A549 (cell line): ENCODE results near the gene MGAT5. TPM values are rescaled to one million over a fixed set of nuclear protein-coding genes. Genes with fewer than 3 reads are reported as not detected.

Source experiments
- ATAC-seq, 2 experiments: fragments of 200-7000 bp in 1 of 2; fragments of >200 bp in 1 of 2; cut with Nextera tagmentation in 1 of 2; cut with Tn5 transposase in 1 of 2; 3 replicates each; pipeline versions ENCODE4 v1.8.0 to v1.9.1; 2018 to 2020; ENCODE audit warnings: mild to moderate bottlenecking in 1 of 2, moderate library complexity in 1 of 2
- CTCF ChIA-PET: fragments of 300-600 bp; sonication (Branson Sonifier 250); formaldehyde crosslinking; extraction: SDS; loops from one replicate; lab custom pipeline; 2021; ENCODE audit warnings: antibody characterized with exemption, inconsistent platforms; lab: Yijun Ruan, JAX
- POLR2A ChIA-PET: fragments of 350-600 bp; formaldehyde crosslinking; extraction: SDS; loops from one replicate; lab custom pipeline; 2021; ENCODE audit warnings: antibody characterized with exemption, inconsistent platforms; lab: Yijun Ruan, JAX
- DNase-seq, 2 experiments: peaks; one replicate each; pipeline versions ENCODE4 v3.0.0 to v3.0.0-alpha.2; 2011 to 2016; ENCODE audit warnings: low read depth in 1 of 2, low spot score in 1 of 2
- FAIRE-seq: peaks from 2 replicates; lab custom pipeline; 2011; peaks lifted over from hg19 to GRCh38; lab: Jason Lieb, UNC
- H3K27ac ChIP-seq, 2 experiments: fragments of >200 bp; sonication (Bioruptor Twin); formaldehyde crosslinking; 3 replicates each; pipeline ENCODE4 v1.5.1; 2016 to 2017
- H3K4me1 ChIP-seq: fragments of >200 bp; sonication (Bioruptor Twin); formaldehyde crosslinking; 3 replicates; pipeline ENCODE4 v1.6.1; 2016
- H3K4me2 ChIP-seq: fragments of >200 bp; sonication (Bioruptor Twin); formaldehyde crosslinking; 3 replicates; pipeline ENCODE4 v1.6.1; 2016
- H3K4me3 ChIP-seq: fragments of >200 bp; sonication (Bioruptor Twin); formaldehyde crosslinking; 3 replicates; pipeline ENCODE4 v1.5.1; 2016
- H3K9me3 ChIP-seq: fragments of >200 bp; sonication (Bioruptor Twin); formaldehyde crosslinking; 3 replicates; pipeline ENCODE4 v1.6.1; 2016
- CBX2 ChIP-seq: fragments of 200-600 bp; sonication (generic); IDR thresholded peaks from 2 replicates; pipeline ENCODE4 v1.6.1; 2016; ENCODE audit warnings: low read depth, mild to moderate bottlenecking, borderline replicate concordance
- EHF ChIP-seq: fragments of 250-450 bp; sonication (Bioruptor Pico); IDR thresholded peaks from 2 replicates; pipeline ENCODE4 v1.5.0; 2020; ENCODE audit warnings: mild to moderate bottlenecking
- EHMT2 ChIP-seq: fragments of 200-600 bp; sonication (generic); IDR thresholded peaks from 2 replicates; pipeline ENCODE4 v1.6.1; 2016; ENCODE audit warnings: antibody characterized with exemption, low read depth, mild to moderate bottlenecking, moderate library complexity
- ESRRA ChIP-seq: fragments of 150-350 bp; IDR thresholded peaks from 2 replicates; pipeline ENCODE4 v1.6.1; 2014; ENCODE audit warnings: mild to moderate bottlenecking, low read length, borderline replicate concordance
- FOXS1 ChIP-seq: fragments of 250-450 bp; sonication (Bioruptor Pico); IDR thresholded peaks from 2 replicates; pipeline ENCODE4 v1.5.0; 2020; ENCODE audit warnings: mild to moderate bottlenecking, moderate library complexity
- MAZ ChIP-seq: fragments of 150-350 bp; IDR thresholded peaks from 2 replicates; pipeline ENCODE4 v1.6.1; 2014; ENCODE audit warnings: antibody characterized with exemption, low read depth, low read length, borderline replicate concordance
- MYC ChIP-seq: IDR thresholded peaks from 2 replicates; pipeline ENCODE4 v1.6.1; 2012; ENCODE audit warnings: mild to moderate bottlenecking, inconsistent platforms, low read length, improper control_type of control experiment, borderline replicate concordance
- NFE2L2 ChIP-seq: fragments of 150-350 bp; conservative IDR thresholded peaks from 2 replicates; pipeline ENCODE4 v1.6.1; 2014; ENCODE audit warnings: low read length
- PHF8 ChIP-seq: fragments of 200-600 bp; sonication (generic); IDR thresholded peaks from 2 replicates; pipeline ENCODE4 v1.6.1; 2016; ENCODE audit warnings: low read depth, mild to moderate bottlenecking, antibody characterized with exemption, moderate library complexity, borderline replicate concordance
- POLR2AphosphoS2 ChIP-seq: conservative IDR thresholded peaks from 2 replicates; pipeline ENCODE4 v1.6.1; 2012; ENCODE audit warnings: low read length, improper control_type of control experiment, inconsistent platforms
- RAD21 ChIP-seq, 2 experiments: fragments of >200 bp in 1 of 2; sonication (Bioruptor Twin) in 1 of 2; formaldehyde crosslinking in 1 of 2; IDR thresholded peaks in 1 of 2; conservative IDR thresholded peaks in 1 of 2; 2 replicates in 1 of 2; 3 replicates in 1 of 2; pipeline ENCODE4 v1.6.1; 2012 to 2018; ENCODE audit warnings: inconsistent platforms in 1 of 2
- RARB ChIP-seq: fragments of 250-450 bp; sonication (Bioruptor Pico); IDR thresholded peaks from 2 replicates; pipeline ENCODE4 v1.8.0; 2021; ENCODE audit warnings: mild to moderate bottlenecking, moderate library complexity
- RCOR1 ChIP-seq: fragments of 150-350 bp; IDR thresholded peaks from 2 replicates; pipeline ENCODE4 v1.6.1; 2014; ENCODE audit warnings: antibody characterized with exemption, low read length, low read depth
- SREBF2 ChIP-seq: fragments of 450-650 bp; IDR thresholded peaks from 2 replicates; pipeline ENCODE4 v1.6.1; 2014; ENCODE audit warnings: mild to moderate bottlenecking, moderate library complexity
- WGBS: methylation state at CpG from one replicate; pipeline ENCODE4 v1.1.6; 2017; ENCODE audit errors: missing lambda C conversion rate; 5-methylcytosine and 5-hydroxymethylcytosine counted together
- polyA plus RNA-seq, 4 experiments: library from polyadenylated mRNA; depleted of rRNA in 3 of 4; stranded (reverse); fragments of >200 nt; fragmentation: RNase III in 1 of 4; extraction: RNeasy Plus Mini Kit Qiagen cat#74134 plus additional on column Dnase treatment in 1 of 4; gene quantifications; 2 replicates in 3 of 4; 3 replicates in 1 of 4; pipeline ENCODE4 v1.2.3, GENCODE V29; 2011 to 2017
- TF ChIP-seq, protein P1 (sequence below): IDR thresholded peaks from 2 replicates; pipeline ENCODE4 v1.6.1; 2012
- TF ChIP-seq, protein P2 (sequence below): fragments of >200 bp; sonication (Bioruptor Twin); formaldehyde crosslinking; IDR thresholded peaks from 3 replicates; pipeline ENCODE4 v1.6.1; 2016
- TF ChIP-seq, protein P3 (sequence below): fragments of 450-650 bp; IDR thresholded peaks from 2 replicates; pipeline ENCODE4 v1.6.1; 2014; ENCODE audit warnings: antibody characterized with exemption
- TF ChIP-seq, protein P4 (sequence below): fragments of >200 bp; sonication (Bioruptor Twin); formaldehyde crosslinking; IDR thresholded peaks from 3 replicates; pipeline ENCODE4 v1.5.1; 2016

MGAT5 gene
- polyA plus RNA-seq, 2 of the 4 experiments (the other 2 are of a cell fraction) = 13.2 to 17.1 TPM

DNA sequence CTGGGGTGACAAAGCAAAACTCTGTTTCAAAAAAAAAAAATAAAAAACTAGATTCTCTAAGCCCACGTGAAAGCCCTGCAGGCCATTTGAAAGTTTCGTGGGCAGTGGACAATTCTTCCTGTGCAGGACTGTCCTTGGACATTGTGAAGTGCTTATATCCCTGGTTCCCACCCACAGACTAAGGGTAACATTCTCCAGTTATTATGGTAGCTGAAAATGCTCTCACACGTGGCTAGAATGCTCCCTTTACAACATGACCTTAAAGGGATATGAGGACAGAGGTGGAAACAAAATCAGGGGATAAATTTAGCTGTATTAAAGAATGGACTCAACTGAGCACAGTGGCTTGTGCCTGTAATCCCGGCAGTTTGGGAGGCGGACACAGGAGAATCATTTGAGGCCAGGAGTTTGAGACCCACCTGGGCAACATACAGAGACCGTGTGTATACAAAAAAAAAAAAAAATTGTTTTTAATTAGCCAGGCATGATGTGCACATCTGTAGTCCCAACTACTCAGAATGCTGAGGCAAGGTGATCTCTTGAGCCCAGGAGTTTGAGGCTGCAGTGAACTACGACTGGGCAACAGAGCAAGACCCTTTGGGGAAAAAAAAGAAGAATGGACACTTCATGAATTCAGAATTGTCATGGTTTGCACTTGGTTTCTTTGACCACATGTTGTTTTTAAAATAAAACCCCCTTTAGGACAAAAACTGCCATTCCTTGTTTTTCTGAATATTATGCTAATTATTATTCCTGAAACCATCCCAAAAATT, 167.9 kb downstream of the MGAT5 start:
- CTCF ChIA-PET = interaction anchor here (1.3 to 1.8 kb wide), 3 partner anchors 9 to 30 kb away, joined by 3 to 7 read pairs (median 4); no protein-coding TSS in a partner anchor

DNA sequence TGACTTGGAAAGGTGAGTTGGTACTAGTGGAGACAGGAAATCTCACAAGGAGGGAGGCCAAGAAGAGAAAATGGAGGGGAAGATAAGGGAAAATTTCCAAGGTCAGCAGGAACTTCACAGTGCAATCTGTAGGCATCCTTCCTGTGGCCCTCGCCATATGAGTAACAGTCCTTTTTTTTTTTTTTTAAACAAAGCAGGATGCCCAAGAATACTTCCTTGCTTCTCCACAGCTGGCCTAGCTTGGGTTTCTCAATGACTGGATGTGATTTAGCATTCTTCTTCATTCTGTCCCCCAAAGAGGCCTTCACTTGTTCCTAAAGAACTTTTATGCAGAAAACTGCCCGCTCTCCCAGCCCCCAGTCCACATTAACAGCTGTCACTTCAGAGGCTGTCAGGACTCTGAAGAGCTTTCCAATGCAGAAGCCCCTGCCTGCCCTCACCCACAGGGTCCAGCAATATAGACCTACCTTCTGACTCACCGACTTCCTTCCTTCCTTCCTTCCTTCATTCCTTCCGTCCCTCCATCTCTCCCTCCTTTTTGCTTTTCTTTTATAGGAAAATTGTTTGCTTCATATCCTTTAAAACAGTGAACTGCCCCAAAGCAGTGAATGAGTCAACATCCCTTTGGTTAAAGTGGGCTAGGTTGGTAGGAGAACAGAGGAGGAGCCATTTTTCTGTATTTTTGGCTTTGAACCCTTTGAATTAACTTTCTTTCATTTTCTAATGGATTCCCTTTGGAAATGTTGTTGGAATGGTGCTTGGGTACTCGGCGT, 172.0 kb downstream of the MGAT5 start:
- WGBS = 94% methylated on average over 6 of the region's 6 CpGs
- Histone ChIP-seq H3K4me1 (peaks cover 3% of the 10 kb centered on the region; the same call in 1 of the 3 replicates), H3K27ac (no peak overlapping the region), H3K4me2 (no peak overlapping the region), H3K4me3 (no peak overlapping the region), H3K9me3 (no peaks in the 10 kb centered on the region)
- DNase-seq = no peak
- CTCF ChIA-PET = no interaction called here
- no peak for TF ChIP-seq RARB (CRISPR knock-in tag)
- no peak for TF ChIP-seq RAD21 (conservative IDR thresholded peaks at IDR 0.05 in 1 of 2, IDR thresholded peaks at IDR 0.05 in 1 of 2)
- TF ChIP-seq, protein P1, sequence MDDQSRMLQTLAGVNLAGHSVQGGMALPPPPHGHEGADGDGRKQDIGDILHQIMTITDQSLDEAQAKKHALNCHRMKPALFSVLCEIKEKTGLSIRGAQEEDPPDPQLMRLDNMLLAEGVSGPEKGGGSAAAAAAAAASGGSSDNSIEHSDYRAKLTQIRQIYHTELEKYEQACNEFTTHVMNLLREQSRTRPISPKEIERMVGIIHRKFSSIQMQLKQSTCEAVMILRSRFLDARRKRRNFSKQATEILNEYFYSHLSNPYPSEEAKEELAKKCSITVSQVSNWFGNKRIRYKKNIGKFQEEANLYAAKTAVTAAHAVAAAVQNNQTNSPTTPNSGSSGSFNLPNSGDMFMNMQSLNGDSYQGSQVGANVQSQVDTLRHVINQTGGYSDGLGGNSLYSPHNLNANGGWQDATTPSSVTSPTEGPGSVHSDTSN = no peak
- TF ChIP-seq NFE2L2 = no peak
- TF ChIP-seq PHF8 = no peak
- TF ChIP-seq, protein P2, sequence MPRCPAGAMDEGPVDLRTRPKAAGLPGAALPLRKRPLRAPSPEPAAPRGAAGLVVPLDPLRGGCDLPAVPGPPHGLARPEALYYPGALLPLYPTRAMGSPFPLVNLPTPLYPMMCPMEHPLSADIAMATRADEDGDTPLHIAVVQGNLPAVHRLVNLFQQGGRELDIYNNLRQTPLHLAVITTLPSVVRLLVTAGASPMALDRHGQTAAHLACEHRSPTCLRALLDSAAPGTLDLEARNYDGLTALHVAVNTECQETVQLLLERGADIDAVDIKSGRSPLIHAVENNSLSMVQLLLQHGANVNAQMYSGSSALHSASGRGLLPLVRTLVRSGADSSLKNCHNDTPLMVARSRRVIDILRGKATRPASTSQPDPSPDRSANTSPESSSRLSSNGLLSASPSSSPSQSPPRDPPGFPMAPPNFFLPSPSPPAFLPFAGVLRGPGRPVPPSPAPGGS = no peak
- no peak for TF ChIP-seq POLR2AphosphoS2
- no peak for TF ChIP-seq RCOR1
- TF ChIP-seq, protein P3, sequence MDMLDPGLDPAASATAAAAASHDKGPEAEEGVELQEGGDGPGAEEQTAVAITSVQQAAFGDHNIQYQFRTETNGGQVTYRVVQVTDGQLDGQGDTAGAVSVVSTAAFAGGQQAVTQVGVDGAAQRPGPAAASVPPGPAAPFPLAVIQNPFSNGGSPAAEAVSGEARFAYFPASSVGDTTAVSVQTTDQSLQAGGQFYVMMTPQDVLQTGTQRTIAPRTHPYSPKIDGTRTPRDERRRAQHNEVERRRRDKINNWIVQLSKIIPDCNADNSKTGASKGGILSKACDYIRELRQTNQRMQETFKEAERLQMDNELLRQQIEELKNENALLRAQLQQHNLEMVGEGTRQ = no peak
- TF ChIP-seq SREBF2 = no peak
- TF ChIP-seq MAZ = no peak
- no peak for TF ChIP-seq FOXS1 (CRISPR knock-in tag)
- ATAC-seq = no peak
- FAIRE-seq = no peak
- POLR2A ChIA-PET = no interaction called here

More for the DNA sequence above, 167.9 kb downstream of the MGAT5 start:
- no peak overlapping the region for H3K4me3 ChIP-seq
- no peaks in the 10 kb centered on the region for H3K9me3 ChIP-seq
- no peak for DNase-seq
- H3K4me1 ChIP-seq = no peaks in the 10 kb centered on the region
- POLR2A ChIA-PET = no interaction called here
- no peak overlapping the region for H3K27ac ChIP-seq
- 82% methylated on average over 7 of the region's 7 CpGs for WGBS
- no peak overlapping the region for H3K4me2 ChIP-seq
- TF ChIP-seq CBX2 (no peak), POLR2AphosphoS2 (no peak), RCOR1 (no peak), EHMT2 (no peak), EHF (CRISPR knock-in tag) (no peak), FOXS1 (CRISPR knock-in tag) (no peak), SREBF2 (no peak), ESRRA (no peak), MYC (no peak)
- TF ChIP-seq, protein P2 = no peak
- TF ChIP-seq, protein P4, sequence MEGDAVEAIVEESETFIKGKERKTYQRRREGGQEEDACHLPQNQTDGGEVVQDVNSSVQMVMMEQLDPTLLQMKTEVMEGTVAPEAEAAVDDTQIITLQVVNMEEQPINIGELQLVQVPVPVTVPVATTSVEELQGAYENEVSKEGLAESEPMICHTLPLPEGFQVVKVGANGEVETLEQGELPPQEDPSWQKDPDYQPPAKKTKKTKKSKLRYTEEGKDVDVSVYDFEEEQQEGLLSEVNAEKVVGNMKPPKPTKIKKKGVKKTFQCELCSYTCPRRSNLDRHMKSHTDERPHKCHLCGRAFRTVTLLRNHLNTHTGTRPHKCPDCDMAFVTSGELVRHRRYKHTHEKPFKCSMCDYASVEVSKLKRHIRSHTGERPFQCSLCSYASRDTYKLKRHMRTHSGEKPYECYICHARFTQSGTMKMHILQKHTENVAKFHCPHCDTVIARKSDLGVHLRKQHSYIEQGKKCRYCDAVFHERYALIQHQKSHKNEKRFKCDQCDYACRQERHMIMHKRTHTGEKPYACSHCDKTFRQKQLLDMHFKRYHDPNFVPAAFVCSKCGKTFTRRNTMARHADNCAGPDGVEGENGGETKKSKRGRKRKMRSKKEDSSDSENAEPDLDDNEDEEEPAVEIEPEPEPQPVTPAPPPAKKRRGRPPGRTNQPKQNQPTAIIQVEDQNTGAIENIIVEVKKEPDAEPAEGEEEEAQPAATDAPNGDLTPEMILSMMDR = no peak
- TF ChIP-seq, all 56 proteins: peak for 0
- no peak for FAIRE-seq
- ATAC-seq = no peak
